Effector memory CD4-positive, alpha-beta T cell (primary cell): ENCODE results near the gene UBE2V1.

Experiments used
- DNase-seq, 3 donors: peaks; one replicate each; pipeline ENCODE4 v3.0.0-alpha.2; 2020
- H3K27ac ChIP-seq: 2 replicates; pipeline ENCODE4 v1.7.0; 2013; ENCODE audit warnings: mild to moderate bottlenecking, low read length, moderate library complexity; ENCODE audit not compliant: insufficient read depth, poor library complexity, severe bottlenecking
- H3K27me3 ChIP-seq: replicated peaks from 2 replicates; pipeline ENCODE4 v1.7.0; 2013; ENCODE audit warnings: mild to moderate bottlenecking, low read length; ENCODE audit not compliant: insufficient read depth, control insufficient read depth, poor library complexity, severe bottlenecking
- H3K36me3 ChIP-seq: 2 replicates; pipeline ENCODE4 v1.7.0; 2013; ENCODE audit warnings: mild to moderate bottlenecking, low read length, moderate library complexity; ENCODE audit not compliant: control insufficient read depth, insufficient read depth
- H3K4me1 ChIP-seq: 2 replicates; pipeline ENCODE4 v1.7.0; 2013; ENCODE audit warnings: low read length, mild to moderate bottlenecking; ENCODE audit not compliant: control insufficient read depth, insufficient read depth, poor library complexity, severe bottlenecking
- H3K4me3 ChIP-seq: 2 replicates; pipeline ENCODE4 v1.7.0; 2013; ENCODE audit warnings: low read length, low read depth, mild to moderate bottlenecking; ENCODE audit not compliant: insufficient read depth, poor library complexity, severe bottlenecking
- H3K9me3 ChIP-seq: 2 replicates; pipeline ENCODE4 v1.7.0; 2013; ENCODE audit warnings: mild to moderate bottlenecking, low read length, moderate library complexity; ENCODE audit not compliant: control insufficient read depth

UBE2V1 gene

GRCh38 chr20:50056951-50057713 lies 55.8 kb downstream of the UBE2V1 start:
- Histone ChIP-seq H3K4me3 (no peak overlapping the region), H3K36me3 (no peaks in the 10 kb centered on the region), H3K4me1 (no peaks in the 10 kb centered on the region), H3K9me3 (no peaks in the 10 kb centered on the region), H3K27me3 (no peaks in the 10 kb centered on the region), H3K27ac (no peak overlapping the region)
- no peak for DNase-seq

GRCh38 chr20:50056408-50056926 lies 56.5 kb downstream of the UBE2V1 start:
- Histone ChIP-seq H3K36me3 (no peaks in the 10 kb centered on the region), H3K4me1 (no peaks in the 10 kb centered on the region), H3K4me3 (no peak overlapping the region), H3K27ac (no peak overlapping the region), H3K9me3 (no peaks in the 10 kb centered on the region), H3K27me3 (no peaks in the 10 kb centered on the region)
- no peak for DNase-seq

GRCh38 chr20:50055524-50056083 lies 57.3 kb downstream of the UBE2V1 start:
- Histone ChIP-seq H3K9me3 (no peaks in the 10 kb centered on the region), H3K27ac (no peak overlapping the region), H3K4me1 (no peaks in the 10 kb centered on the region), H3K27me3 (no peaks in the 10 kb centered on the region), H3K36me3 (no peaks in the 10 kb centered on the region), H3K4me3 (no peak overlapping the region)
- DNase-seq, result no peak

- DNase-seq, result no peak
- H3K9me3 ChIP-seq, result no peaks in the 10 kb centered on the region
- H3K36me3 ChIP-seq, result no peaks in the 10 kb centered on the region
These were observed 58.1 kb downstream of the UBE2V1 start for GRCh38 chr20:50054626-50055511.

GRCh38 chr20:50054231-50054547 lies 58.8 kb downstream of the UBE2V1 start:
- Histone ChIP-seq H3K27ac (no peak overlapping the region), H3K9me3 (no peaks in the 10 kb centered on the region), H3K36me3 (no peaks in the 10 kb centered on the region), H3K4me1 (no peaks in the 10 kb centered on the region), H3K4me3 (no peak overlapping the region), H3K27me3 (no peaks in the 10 kb centered on the region)
- DNase-seq, result no peak

More at GRCh38 chr20:50054626-50055511, 58.1 kb downstream of the UBE2V1 start:
- Histone ChIP-seq H3K27ac (no peak overlapping the region), H3K4me1 (no peaks in the 10 kb centered on the region), H3K4me3 (no peak overlapping the region), H3K27me3 (no peaks in the 10 kb centered on the region)

GRCh38 chr20:50053362-50054230 lies 59.4 kb downstream of the UBE2V1 start:
- no peak for DNase-seq
- Histone ChIP-seq H3K4me3 (no peak overlapping the region), H3K27me3 (no peaks in the 10 kb centered on the region), H3K36me3 (no peaks in the 10 kb centered on the region), H3K27ac (no peak overlapping the region), H3K9me3 (no peaks in the 10 kb centered on the region), H3K4me1 (no peaks in the 10 kb centered on the region)

- no peak overlapping the region for H3K27ac ChIP-seq
- no peaks in the 10 kb centered on the region for H3K36me3 ChIP-seq
- H3K27me3 ChIP-seq, result no peaks in the 10 kb centered on the region
- H3K9me3 ChIP-seq, result no peaks in the 10 kb centered on the region
- no peaks in the 10 kb centered on the region for H3K4me1 ChIP-seq
- no peak for DNase-seq
- H3K4me3 ChIP-seq, result no peak overlapping the region
These were observed 60.2 kb downstream of the UBE2V1 start for GRCh38 chr20:50052550-50053361.

GRCh38 chr20:50050660-50051308 lies 62.2 kb downstream of the UBE2V1 start:
- Histone ChIP-seq H3K27ac (no peak overlapping the region), H3K4me1 (no peaks in the 10 kb centered on the region), H3K36me3 (no peaks in the 10 kb centered on the region), H3K9me3 (no peaks in the 10 kb centered on the region), H3K4me3 (no peak overlapping the region), H3K27me3 (no peaks in the 10 kb centered on the region)
- no peak for DNase-seq
